GM12875 (cell line): ENCODE results near the gene POLE.

Experiments
- H3K4me3 ChIP-seq: one replicate; pipeline ENCODE4 v1.5.1; 2011; ENCODE audit warnings: low read depth, low read length, control low read depth
- TF ChIP-seq, protein P1 (sequence below): IDR thresholded peaks from 2 replicates; pipeline ENCODE4 v1.5.1; 2011; ENCODE audit warnings: low read depth, mild to moderate bottlenecking, control low read depth, inconsistent platforms, low read length, moderate library complexity, borderline replicate concordance; ENCODE audit not compliant: insufficient read depth

POLE gene

DNA sequence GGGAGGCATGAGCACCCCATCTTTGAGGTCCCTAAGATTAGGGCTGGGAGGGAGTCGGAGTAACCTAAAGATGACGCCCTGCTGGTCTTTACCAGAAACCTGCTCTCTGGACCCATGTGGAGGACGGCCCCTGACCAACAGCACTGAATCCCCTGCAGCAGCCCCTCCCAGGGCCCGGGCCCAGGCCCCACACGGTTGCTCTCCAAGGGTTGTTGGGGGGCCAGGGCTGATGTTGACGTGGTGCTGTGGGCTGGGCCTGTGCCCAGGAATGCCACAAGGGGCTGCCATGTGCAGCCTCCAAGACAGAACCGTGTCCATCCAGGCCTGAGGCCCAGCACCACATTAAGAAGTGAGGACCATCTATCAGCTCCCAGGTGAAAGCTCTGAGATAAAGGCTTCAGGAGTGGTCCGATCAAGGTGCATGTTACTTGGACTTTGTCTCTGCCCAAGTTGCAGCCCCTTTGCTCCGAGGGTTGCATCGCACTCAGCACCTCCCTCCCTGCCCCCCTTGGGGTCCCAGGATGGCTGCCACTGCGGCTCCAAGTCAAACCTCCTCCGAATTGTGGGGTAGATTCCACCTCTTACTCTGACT lies 106.3 kb downstream of the POLE start:
- TF ChIP-seq, protein P1, sequence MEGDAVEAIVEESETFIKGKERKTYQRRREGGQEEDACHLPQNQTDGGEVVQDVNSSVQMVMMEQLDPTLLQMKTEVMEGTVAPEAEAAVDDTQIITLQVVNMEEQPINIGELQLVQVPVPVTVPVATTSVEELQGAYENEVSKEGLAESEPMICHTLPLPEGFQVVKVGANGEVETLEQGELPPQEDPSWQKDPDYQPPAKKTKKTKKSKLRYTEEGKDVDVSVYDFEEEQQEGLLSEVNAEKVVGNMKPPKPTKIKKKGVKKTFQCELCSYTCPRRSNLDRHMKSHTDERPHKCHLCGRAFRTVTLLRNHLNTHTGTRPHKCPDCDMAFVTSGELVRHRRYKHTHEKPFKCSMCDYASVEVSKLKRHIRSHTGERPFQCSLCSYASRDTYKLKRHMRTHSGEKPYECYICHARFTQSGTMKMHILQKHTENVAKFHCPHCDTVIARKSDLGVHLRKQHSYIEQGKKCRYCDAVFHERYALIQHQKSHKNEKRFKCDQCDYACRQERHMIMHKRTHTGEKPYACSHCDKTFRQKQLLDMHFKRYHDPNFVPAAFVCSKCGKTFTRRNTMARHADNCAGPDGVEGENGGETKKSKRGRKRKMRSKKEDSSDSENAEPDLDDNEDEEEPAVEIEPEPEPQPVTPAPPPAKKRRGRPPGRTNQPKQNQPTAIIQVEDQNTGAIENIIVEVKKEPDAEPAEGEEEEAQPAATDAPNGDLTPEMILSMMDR, result no peak
- H3K4me3 ChIP-seq, result no peak overlapping the region

DNA sequence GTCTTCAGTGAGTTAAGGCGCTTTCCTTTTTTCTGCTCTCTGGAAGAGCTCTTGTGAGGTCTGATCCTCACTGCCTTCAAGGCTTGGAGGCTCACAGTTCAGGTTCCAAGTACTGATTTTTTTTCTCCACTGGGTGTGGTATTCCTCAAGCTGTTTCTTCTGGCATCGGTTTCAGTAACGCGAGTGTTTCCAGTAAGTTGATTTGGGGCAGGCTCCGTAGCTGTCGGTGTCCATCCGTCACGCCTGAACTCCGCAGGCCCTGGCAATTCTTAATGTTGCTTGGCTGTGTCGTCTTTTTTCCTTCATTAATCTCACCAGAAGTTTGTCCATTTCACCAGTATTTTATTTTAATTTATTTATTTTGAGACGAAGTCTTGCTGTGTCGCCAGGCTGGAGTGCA lies 107.4 kb downstream of the POLE start:
- H3K4me3 ChIP-seq, result no peak overlapping the region
- TF ChIP-seq, protein P1, result no peak

DNA sequence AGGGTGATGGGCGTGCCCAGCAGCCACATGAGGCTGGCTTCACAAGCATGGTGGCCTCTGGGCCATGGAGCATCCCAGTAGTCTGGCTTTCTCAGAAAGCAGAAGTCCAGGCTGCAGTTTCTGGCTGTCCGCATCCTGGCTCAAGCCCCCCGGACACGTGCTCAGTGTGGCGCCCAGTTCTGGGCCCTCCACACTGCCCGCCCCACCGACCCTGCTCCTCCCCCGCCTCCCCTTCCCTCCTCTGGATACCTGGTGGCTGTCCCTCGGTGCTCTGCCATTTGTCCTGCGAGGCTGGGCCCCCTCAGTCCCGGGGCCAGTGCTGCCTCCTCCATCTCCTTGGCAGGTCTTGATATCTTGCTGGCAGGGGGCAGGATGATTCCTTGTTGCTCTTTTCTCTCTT lies 108.3 kb downstream of the POLE start:
- TF ChIP-seq, protein P1, result no peak
- no peak overlapping the region for H3K4me3 ChIP-seq

DNA sequence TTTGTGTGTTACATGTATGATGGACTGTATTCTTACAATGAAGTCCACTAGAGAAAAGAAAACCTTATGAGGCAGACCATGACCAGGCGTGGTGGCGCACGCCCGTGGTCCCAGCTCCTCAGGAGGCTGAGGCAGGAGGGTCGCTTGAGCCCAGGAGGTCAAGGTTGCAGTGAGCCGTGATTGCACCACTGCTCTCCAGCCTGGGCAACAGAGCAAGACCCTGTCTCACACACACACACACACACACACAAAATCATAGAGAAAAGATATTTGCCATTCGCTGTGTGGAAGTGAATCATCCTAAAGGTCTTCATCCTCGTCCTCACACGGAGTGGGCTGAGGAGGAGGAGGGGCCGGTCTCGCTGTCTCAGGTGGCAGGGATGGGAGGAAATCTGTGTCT lies 109.0 kb downstream of the POLE start:
- TF ChIP-seq, protein P1, result no peak
- no peak overlapping the region for H3K4me3 ChIP-seq

DNA sequence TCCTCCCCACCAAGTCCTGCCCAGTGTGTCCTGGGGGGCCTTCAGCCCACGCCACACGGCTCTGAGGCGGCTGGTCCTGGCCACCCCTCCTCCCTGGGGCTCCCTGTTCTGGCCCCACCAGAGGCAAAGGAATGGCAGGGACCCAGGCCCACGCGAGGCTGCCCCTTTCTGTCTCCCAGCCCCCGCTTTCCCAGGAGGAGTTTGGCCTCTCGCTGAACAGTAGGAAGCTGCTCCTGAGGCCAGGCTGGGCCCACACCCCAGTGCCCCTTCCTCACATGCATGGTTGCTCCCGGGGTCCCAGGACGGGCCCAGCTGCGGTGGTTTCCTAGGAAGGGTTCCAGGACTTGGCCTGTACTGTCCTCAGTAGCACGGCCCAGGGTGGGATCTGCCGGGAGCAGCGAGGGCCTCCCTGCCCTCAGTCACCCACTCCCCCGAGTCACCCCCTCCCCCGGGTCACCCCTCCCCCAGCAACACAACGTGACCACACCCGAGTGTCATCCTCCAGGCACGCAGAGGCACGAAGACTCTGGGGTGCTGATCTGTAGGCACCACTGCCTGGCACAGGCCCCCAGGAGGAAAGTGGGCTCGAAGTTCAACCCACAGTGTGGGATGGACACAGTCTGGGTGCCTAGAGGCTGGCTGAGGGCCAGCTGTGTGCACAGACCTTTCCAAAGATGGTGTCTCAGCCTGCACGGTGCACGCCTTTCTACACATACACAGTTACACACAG lies 109.8 kb downstream of the POLE start:
- TF ChIP-seq, protein P1, result no peak
- no peak overlapping the region for H3K4me3 ChIP-seq

DNA sequence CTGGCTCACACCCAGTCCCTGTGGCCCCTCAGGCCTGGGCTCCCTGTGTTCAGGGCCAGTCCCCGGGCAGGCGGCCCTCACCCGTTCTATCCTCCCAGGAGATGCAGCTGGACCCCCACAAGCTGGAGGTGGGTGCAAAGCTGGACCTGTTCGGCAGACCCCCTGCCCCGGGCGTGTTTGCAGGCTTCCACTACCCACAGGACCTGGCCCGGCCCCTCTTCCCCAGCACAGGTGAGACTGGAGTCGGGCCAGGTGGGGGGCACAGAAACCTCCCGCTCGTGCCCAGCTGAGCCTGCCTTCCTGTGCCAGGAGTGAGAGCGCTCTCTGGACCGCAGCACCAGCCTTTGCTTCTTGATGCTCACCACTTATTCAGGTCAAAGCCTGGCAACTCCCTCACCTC lies 110.4 kb downstream of the POLE start:
- no peak overlapping the region for H3K4me3 ChIP-seq
- TF ChIP-seq, protein P1, result no peak

DNA sequence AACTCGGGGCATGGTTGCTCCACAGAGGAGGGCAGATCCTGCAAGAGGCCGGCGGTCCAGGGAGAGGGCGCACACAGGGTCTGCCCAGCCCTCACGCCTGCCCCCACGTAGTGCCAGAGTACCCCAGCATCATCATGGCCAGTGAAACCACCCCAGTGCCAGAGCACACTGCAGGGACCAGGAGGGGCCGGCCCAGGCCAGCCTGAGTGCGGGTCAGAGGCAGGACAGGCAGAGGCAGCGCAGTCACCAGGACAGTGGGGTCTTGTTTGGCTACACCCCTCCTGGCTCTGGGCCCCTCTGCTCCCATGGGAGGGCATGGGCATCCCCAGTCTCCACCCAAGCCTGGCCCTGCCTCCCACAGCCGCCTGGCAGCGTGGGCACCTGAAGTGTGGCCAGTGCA lies 111.5 kb downstream of the POLE start:
- TF ChIP-seq, protein P1, result no peak
- H3K4me3 ChIP-seq, result no peak overlapping the region
